Keratinocyte (primary cell): ENCODE measurements around the gene SMYD5.

Experiments used
- CTCF ChIP-seq, 3 experiments: IDR thresholded peaks in 1 of 3; conservative IDR thresholded peaks in 1 of 3; optimal IDR thresholded peaks in 1 of 3; 2 replicates in 2 of 3; 3 replicates in 1 of 3; pipeline versions ENCODE3 to v1.5.1; 2011; ENCODE audit warnings: low read length in 3 of 3, mild to moderate bottlenecking in 3 of 3, moderate library complexity in 2 of 3, control low read depth in 1 of 3, inconsistent platforms in 1 of 3; ENCODE audit not compliant: insufficient read depth in 2 of 3; ENCODE audit errors: extremely low read depth in 1 of 3
- EZH2 ChIP-seq: IDR thresholded peaks from one replicate; pipeline ENCODE4 v1.6.1; 2012; ENCODE audit warnings: inconsistent platforms, mild to moderate bottlenecking, low read length, moderate library complexity

- TF ChIP-seq CTCF (optimal IDR thresholded peaks at IDR 0.05 in 1 of 3, IDR thresholded peaks at IDR 0.05 in 1 of 3, conservative IDR thresholded peaks at IDR 0.05 in 1 of 3; ENCODE audit: extremely low read depth in 1 of 3, insufficient read depth in 2 of 3, low read length in 3 of 3) (no peak), EZH2 (no peak)
Measured at GRCh38 chr2:73173781-73174180, 40.3 kb upstream of the SMYD5 start.
